GM21576 (cell line): ENCODE measurements around the gene ARHGAP18.
A peak's percentile ranks its signal among the peaks of the same experiment; 100 is the strongest.

Source experiments
- ATAC-seq: cut with Tn5 transposase; IDR thresholded peaks from one replicate; pipeline ENCODE4 v1.9.1; 2021; ENCODE audit warnings: mild to moderate bottlenecking, moderate library complexity; ENCODE audit not compliant: unreplicated experiment

Gene ARHGAP18

DNA sequence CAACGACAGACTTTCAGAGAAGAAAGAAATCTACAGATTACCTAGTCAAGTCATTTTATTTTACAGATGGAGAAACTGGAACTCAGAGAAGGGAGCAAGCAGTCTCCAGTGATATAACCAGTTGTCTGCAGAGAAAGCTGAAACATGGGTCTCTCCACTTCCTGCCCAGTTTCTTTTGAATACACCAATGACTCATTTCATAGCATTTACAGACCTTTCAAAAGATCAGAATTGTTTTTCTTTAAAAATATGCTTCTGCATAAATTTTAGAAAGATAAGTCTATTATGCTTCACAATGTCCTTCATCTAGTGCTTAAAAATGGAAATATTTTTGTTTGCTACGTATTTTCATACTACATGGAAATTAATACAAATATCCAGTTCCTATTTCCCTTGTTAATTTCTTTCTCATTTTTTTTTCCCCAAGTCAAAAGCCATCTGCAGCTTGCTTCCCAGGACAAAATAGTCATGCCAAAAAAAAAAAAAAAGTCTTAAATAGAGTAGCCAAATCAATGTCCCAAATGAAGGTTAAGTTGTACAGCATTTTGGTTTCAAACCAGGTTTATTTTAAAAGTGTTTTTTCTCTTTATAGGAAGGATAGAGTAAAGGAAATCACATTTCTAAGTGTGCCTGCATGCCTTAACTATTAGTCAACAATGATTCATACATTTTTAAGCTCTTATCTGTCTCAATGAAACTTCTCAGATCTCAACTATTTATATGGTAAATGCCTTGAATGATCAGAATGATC, 36.9 kb downstream of the ARHGAP18 start:
- ATAC-seq: peak; percentile 78

DNA sequence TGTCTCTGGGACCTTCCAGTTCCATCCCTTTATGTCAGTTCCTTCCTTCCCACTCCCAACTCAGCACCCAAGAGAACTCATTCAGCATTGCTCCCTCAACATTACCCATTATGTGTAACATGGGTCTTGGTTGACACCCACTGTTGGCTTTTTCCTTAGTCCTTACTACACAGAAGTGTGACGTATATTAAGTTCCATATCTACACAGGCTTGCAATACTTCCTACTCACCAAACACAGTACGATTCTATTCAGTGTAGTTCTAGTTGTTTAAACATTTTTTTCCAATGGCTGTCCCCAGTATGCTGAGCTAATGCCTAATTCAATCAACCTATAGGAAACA, 37.7 kb downstream of the ARHGAP18 start:
- ATAC-seq: no peak

DNA sequence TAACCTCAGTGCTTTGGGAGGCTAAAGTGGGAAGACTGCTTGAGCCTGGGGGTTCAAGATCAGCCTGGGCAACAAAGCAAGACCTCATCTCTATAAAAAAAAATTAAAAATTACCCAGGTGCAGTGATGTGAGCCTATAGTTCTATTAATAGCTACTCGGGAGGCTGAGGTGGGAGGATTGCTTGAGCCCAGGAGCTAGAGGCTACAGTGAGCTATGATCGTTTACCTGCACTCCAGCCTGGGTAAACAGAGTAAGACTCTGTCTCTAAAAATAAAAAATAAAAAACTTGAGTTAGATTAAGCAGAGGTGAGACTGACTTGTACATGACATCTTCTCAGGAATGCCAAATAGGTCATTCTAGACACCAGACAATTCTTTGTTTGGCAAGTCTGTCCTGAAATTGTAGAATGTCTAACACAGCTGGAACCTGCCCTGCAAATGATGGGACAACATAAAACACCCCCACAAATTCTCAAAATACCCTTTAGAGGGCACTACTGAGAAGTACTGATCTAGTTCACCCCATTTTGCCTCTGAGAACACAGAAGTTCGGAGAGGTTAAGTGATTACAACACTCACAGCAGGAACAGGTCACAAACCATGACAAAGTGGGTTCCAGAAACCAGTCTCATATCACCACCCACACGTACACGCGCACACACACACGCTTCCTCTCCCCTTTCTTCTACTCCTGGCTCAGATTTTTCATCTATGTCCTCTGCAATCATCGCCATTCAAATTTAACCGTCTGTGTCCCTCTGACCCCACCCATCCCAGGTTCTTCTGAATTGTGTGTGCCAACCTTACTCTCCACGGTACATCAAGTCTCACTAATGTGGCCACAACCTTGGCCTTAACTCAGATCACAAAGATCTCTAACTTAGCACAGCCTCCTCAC, 38.3 kb downstream of the ARHGAP18 start:
- peak; percentile 70 for ATAC-seq

DNA sequence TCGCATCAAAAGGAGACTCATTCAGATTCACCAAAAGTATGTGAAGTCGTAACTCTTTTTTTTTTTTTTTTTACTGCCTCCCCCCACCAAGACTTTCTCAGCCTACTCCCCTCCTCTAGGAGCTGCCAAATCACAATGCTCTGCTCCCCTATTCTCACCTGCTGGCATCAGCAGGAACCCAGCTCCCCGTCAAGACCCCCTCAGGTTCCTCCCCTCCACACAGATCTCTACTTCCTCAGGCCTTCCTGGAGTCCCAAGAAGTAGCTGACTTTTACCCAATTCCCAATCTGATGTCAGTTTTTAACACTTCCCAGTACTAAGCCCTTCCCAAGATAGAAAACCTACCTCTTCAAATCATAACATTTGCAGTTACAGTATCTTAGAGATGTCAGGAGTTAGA, 39.3 kb downstream of the ARHGAP18 start:
- ATAC-seq: no peak

DNA sequence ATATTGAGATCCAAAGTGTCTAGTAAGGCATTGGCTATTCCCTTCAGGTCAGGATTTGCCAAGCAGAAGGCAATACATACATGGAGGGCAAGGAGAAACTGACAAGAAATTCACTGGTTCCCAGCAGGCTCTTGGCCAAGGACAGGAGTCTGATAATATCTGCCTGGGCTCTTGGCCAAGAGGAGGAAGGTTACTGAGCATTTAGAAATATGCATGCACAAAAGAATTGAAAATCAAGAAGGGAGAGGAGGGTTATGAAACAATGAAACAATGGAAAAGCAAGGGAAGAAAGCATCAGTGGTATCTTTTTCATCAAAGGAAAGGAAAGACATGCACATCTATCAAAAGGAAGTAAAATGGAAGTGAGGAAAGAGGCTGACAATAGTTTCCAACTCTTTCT, 42.4 kb downstream of the ARHGAP18 start:
- no peak for ATAC-seq

DNA sequence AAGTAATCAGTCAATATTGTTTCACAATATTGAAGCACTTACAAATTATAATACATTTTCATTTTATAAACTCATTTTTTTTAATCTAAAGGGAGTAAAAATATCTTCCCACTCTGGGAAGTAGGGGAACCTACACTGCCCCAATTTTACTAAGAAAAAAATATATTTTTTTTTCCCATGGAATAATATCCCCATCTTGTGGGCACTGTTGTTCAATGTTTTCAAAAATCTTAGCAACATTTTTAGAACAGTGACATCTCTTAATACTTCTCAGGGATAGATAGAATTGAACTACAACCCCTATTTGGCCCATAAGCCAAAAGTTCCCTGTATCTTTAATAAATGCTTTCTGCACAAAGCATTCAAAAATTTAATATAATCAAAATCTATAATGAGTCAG, 42.9 kb downstream of the ARHGAP18 start:
- no peak for ATAC-seq

DNA sequence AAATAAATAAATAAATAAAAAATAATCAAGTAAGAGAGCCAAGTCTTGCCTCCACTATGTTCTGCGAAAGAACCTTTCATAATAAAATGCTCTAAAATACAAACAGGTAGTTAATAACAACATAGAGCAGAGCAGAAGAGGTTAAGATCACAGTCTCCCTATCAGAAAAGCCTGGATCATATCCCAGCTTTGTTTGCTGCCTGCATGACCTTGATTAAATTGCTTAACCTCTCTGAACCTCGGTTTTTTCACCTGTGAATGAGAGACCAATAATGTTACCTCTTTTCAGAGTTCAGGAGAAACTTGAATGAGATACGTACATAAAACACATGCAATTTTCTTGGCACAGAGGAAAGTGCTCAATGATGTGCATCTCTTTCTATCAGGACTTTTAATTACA, 44.4 kb downstream of the ARHGAP18 start:
- ATAC-seq: no peak

DNA sequence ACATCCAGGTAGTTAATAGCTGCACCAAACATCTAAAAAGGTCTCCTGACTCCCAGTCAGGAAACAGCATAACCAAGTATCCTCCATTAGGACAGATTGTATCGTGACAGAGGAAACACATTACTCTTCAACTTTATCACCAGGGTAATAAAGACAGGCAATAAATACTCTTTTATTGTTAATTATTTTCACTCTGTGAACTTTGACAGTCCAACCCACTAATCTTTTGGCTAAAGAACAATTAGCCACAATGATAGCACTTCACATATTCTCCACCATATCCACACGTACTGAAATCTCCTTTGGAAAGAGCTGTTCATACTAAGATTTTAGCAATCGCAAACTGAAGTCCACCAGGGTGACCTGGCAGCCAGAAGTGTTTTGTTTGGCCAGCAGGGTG, 46.4 kb downstream of the ARHGAP18 start:
- no peak for ATAC-seq

DNA sequence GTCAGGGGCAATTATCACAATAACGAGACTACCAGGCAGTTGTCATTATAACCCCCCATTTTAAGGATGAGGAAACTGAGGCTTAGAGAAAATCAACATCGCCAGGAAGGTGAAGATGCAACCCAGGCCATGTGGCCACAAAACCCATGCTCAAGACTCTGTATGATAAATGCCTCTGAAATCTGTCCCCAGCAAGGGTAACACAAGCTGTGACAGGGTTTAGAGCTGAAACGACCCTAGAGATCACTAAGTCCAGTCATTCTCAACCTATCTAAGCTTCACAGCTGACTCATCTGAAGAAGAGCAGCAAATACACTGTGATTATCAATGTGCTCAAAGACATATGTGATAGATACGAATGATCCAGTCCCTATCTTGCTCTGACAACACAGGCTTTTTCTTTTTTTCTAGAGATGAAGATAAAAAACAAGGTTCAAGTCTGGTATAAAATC, 47.0 kb downstream of the ARHGAP18 start:
- peak; percentile 52 for ATAC-seq

DNA sequence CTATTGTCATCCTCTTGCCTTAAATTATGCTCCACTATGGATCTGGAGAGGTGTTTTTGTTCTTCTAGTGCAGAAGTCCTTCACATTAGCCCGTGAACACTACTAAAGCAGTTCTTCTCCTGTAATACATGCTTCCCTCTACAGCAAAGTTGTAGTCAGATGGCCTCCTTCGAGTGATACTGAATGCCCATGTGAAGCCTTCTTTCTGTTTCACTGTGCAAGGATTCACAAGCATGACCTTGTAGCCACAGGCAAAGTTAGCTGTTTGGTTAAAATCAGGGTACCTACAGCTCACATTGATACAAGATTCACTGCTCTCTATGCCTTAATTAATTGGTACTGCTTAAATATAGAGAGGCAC, 47.6 kb downstream of the ARHGAP18 start:
- peak; percentile 82 for ATAC-seq

DNA sequence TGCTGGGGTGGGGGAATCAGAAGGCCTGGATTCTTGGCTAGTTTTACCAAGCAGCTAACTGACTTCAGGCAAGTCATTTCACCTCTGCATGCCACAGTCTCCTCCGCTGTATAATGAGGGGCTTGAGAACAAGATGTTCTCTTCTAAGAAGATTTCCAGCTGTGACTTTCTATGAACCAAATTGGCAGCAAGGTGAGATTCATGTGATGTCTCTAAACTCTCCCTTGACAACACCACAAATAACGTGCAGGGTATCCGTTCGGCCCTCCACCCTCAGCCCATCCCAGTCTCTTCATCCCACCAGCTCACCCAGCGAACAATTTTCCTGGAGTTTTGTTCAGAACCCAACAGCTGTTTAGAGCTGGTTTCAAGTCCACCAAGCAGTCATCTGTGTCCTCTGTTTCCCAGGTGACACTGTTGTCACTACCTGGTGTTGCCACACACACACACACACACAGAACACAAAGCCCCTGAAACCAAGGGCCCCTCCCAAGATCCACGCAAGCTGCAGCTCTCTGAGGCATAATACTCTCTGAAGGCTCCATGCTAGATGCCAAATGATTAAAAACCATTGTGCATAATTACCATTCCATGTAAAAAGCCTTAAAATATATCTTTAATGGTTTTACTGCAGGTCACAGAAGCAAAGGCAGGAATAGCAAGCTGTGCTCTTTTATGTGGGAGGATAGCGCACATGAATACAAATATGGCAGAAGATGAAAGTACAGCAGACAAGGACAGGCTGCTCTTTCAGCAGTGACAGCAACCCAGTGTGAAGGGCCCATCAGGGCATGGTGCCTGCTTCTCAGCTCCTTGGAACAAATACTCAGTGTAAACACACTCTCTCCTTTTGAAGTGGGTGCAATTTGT, 48.2 kb downstream of the ARHGAP18 start:
- peak; percentile 10 for ATAC-seq

DNA sequence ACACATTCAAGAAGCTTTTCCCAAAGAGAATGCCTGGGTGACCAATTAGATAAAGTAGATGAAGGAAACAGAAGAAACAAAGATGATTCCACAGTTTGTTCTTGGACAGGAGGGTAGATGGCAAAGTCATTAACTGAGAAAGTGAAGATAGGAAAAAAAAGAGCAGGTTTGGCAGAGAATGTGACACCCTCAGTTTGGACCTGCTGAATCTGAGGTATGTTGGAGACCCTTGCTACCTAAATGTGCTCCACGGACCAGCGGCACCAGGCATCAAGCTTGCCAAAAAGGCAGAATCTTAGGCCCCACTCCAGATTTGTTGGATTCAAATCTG, 49.7 kb downstream of the ARHGAP18 start:
- ATAC-seq: no peak

DNA sequence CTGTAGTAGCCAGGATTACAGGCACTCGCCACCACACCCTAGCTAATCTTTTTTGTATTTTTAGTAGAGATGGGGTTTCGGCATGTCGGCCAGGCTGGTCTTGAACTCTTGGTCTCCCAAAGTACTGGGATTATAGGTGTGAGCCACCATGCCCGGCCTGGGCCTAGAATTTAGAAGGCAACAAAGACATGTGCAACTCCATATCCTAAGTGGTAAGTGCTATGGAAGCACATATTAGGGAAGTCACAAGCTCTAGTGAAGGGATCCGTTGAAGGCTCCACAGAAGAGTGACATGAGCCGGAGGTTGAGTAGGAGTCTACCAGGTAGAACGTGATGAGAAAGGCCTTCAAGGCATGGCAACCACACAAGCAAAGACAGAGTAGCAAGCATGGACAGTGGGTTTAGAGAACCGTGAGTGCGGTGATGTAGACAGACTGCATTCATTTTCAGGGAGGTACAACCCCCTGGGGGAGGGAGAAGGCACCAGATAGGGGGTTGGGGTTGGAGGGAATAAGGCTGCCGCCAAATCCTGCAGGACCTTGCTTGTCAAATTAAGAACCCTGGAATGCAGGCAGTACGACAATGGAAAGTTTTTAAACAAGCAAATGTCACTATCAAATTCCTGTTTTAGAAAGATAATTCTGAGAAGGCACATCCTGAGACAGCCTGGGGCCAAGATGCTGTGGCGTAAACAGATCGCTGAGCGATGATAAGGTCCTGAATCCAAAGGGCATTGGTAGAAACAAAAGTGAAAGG, 50.2 kb downstream of the ARHGAP18 start:
- ATAC-seq: no peak

DNA sequence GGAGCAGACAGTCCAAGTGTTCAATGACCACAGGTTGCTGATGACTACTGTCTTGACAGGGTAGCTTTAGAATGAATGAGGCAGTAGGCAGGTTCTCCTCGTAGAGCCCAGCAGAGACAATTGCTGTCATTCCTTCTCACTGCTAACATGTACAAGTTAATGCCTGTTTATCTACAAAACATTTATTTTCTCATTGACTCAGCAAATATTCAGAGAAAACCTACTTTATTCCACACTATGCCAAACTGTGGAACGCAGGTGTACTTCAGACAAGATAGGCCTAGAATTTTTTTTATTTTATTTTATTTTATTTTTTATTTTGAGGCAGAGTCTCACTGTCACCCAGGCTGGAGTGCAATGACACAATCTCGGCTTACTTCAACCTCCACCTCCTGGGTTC, 50.8 kb downstream of the ARHGAP18 start:
- ATAC-seq: no peak

DNA sequence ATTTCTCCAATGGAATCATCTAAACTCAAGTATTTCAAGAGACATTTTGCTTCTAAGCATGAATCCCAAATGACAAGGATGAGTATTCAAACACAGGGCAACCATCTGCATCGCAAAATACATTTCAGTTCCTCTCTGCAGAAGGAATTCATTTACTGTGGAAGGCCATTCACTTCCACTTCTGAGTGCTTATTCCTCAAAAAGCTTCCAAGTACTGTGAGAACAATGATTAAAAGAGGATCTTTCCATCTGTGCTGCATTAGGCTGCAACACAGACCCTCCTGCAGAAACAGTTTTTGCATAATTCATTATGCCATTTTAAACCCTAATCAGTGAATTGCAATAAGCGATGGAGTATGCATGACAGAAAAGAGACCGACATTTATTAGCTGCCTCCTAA, 52.5 kb downstream of the ARHGAP18 start:
- ATAC-seq: no peak

DNA sequence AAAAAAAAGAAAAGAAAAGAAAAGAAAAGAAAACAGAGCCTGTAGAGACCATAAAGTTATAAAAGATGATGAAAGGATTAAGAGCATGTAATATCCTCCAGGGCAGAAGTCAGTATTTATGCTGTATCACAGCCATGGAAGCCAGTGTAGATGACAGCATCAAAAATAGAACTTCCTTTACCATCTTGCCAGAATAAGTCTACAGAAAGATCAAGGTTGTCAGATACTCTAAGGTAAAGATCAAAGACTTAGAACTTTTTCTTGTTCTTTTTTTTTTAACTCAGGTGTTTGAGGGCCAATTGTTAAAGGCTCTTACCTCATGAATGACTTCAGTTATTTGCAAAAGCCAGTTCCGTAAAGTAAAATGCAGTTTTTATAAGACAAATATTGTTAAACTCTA, 54.6 kb downstream of the ARHGAP18 start:
- ATAC-seq: no peak

DNA sequence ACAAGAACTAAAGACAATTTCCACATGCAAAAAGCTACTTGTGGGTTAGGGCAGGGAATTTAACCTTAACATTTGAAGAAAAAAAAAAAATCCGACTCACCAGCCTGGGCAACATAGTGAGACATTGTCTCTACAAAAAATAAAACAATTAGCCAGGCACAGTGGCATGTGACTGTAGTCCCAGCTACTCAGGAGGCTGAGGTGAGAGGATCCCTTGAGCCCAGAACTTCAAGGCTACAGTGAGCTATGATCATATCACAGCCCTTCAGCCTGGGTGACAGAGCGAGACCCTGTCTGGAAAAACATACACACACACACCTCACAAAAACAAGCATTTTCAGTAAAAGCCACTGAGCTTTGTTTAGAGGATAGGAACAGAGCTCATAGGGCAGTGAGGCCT, 56.2 kb downstream of the ARHGAP18 start:
- no peak for ATAC-seq

DNA sequence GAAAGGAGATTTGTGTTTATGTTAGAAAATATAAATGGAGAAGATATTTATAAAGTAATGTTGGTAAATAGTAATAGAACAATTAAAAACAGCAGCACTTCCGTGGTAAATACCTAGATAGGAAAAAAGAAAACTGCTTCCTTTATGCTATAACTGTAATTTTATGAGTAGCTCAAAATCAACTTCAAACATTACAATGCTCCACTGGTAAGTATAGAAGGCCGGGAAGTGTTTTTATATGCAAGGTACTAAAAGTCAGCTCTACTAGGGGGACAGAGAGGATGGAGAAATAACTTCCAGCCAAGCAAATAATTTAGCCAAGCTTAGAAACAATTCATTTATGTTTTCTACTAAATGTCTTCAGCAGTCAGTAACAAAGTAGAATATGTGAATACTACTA, 56.7 kb downstream of the ARHGAP18 start:
- ATAC-seq: no peak

DNA sequence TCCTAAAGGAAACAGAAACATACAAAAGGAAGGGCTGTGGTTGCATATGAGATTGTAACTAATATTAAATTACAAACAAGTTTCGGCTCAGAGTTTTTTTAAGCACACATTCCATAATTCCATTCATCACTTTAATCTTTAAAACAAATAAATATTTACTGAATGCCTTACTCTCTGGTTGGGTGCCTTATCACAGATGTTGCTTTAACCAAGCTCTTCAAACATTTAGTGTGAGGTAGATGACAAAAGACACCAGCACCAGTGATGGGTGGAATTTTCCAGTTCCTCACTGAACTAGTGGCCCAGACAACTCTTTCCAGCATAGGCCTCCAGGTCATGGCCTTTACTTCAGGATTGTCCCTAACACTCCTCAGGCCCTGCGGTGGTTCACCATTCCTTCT, 58.7 kb downstream of the ARHGAP18 start:
- ATAC-seq: no peak

DNA sequence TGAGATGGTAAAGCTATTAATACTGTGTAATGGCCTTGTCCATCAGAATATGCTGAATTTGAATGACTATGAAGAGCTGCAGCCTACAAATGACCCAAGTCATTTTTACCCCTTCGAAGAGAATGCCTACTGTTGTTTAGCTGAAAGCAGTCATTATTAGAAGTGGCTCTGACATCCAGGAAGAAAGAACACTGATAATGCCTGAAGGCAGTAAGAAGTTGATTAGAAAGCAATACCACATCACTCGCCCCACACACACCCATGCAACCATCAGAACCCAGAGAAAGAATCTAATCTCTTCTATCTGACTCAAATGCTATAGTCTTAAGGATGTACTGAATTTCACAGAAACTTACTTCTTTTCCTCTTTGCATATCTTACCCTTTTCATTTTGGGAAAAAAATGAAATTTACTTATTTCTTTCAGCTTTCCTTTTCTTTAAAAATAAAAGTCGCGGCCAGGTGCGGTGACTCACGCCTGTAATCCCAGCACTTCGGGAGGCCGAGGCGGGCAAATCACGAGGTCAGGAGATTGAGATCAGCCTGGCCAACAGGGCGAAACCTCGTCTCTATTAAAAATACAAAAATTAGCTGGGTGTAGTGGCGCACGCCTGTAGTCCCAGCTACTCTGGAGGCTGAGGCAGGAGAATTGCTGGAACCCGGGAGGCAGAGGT, 61.0 kb downstream of the ARHGAP18 start:
- no peak for ATAC-seq
